Stimulated activated naive B cell treated with anti-CD40 and anti-IgM and Interleukin-4, amounts not matched to agents 10 μg/mL and 1 μg/mL and 100 μg/mL, for 72 hours (primary cell): Measurements from ENCODE around the gene TMEM150A.
"Not testable (repeated sequence)": the region's sequence is repeated elsewhere in the genome, so short reads cannot be mapped to it uniquely, and the experiment has no call there.

Source experiments
- ATAC-seq, 2 donors: fragments of 150-1000 bp; cut with Tn5 transposase; replicated peaks; 2 replicates each; pipeline ENCODE4 v1.10.0; 2021; ENCODE audit warnings: moderate library complexity in 1 of 2
- DNase-seq: peaks from one replicate; pipeline ENCODE4 v3.0.0; 2021
- H3K27ac Mint-ChIP-seq: one replicate; pipeline ENCODE4 v1.8.0; 2022; ENCODE audit warnings: mild to moderate bottlenecking, mixed read lengths
- H3K27me3 Mint-ChIP-seq, 2 donors: one replicate each; pipeline ENCODE4 v1.8.0; 2022; ENCODE audit warnings: mixed read lengths in 2 of 2
- H3K36me3 Mint-ChIP-seq, 2 donors: one replicate each; pipeline ENCODE4 v1.8.0; 2022; ENCODE audit warnings: mixed read lengths in 2 of 2, mild to moderate bottlenecking in 1 of 2
- H3K4me1 Mint-ChIP-seq, 2 donors: one replicate each; pipeline ENCODE4 v1.8.0; 2022; ENCODE audit warnings: mixed read lengths in 2 of 2, mild to moderate bottlenecking in 1 of 2
- H3K4me3 Mint-ChIP-seq, 2 donors: one replicate each; pipeline ENCODE4 v1.8.0; 2022; ENCODE audit warnings: mild to moderate bottlenecking in 2 of 2, mixed read lengths in 2 of 2, moderate library complexity in 1 of 2
- H3K9me3 Mint-ChIP-seq, 2 donors: one replicate each; pipeline ENCODE4 v1.8.0; 2022; ENCODE audit warnings: mixed read lengths in 2 of 2, mild to moderate bottlenecking in 1 of 2

The TMEM150A gene

DNA sequence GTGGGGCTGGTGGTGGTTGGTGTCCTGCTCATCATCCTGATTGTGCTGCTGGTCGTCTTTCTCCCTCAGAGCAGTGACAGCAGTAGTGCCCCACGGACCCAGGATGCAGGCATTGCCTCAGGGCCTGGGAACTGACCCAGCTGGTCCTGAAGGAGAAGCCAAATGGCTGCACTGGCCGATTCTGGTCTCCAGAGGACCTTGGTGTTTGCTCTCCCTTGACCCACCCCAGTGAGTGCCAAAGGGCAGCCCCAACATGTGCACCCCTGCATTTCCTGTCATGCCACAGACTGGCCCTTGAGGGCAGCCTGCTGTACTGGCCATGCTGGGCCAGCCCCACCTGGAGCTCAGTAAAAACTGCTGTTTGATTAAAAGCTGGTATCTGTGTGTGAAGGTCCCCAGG is 9.5 kb downstream of the TMEM150A start:
- peaks cover 32 to 39% of the 10 kb centered on the region in 2 donors for H3K4me1 Mint-ChIP-seq
- no peaks in the 10 kb centered on the region for H3K27me3 Mint-ChIP-seq
- H3K36me3 Mint-ChIP-seq = peaks cover 7 to 9% of the 10 kb centered on the region in 2 donors
- no peak overlapping the region for H3K27ac Mint-ChIP-seq
- no peak overlapping the region for H3K4me3 Mint-ChIP-seq
- ATAC-seq (no peak), DNase-seq (no peak)
- no peaks in the 10 kb centered on the region for H3K9me3 Mint-ChIP-seq

DNA sequence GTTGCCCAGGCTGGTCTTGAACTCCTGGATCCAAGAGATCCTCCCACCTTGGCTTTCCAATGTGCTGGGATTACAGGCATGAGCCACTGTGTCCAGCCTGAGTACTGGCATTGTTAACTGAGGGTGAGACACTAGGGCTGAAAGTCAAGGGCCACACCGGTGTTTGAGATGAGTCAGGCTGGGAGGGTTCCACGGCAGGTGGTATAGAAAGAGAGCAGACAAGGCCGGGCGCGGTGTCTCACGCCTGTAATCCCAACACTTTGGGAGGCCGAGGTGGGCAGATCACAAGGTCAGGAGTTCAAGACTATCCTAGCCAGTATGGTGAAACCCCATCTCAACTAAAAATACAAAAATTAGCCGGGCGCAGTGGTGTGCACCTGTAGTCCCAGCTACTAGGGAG is 10.2 kb downstream of the TMEM150A start:
- H3K36me3 Mint-ChIP-seq, H3K27me3 Mint-ChIP-seq, DNase-seq, H3K4me3 Mint-ChIP-seq, H3K27ac Mint-ChIP-seq, ATAC-seq, H3K9me3 Mint-ChIP-seq: not testable (repeated sequence)
- H3K4me1 Mint-ChIP-seq = peaks cover 37 to 46% of the 10 kb centered on the region in 2 donors

DNA sequence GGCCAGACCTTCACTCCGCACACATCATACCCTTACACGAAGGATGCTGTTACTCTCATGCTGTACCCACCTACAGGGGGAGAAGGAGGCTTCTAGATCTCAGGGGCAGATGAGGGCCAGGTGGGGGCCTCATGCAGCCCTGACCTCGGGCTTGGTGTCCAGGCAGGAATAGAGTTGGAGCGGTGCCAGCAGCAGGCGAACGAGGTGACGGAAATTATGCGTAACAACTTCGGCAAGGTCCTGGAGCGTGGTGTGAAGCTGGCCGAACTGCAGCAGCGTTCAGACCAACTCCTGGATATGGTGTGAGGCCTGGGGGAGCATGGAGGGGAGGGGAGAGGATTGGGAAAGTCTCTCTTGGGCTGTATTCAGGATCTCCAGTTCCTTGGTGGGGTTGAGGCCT is 10.9 kb downstream of the TMEM150A start:
- H3K36me3 Mint-ChIP-seq = peaks cover 3 to 7% of the 10 kb centered on the region in 2 donors
- H3K9me3 Mint-ChIP-seq = no peaks in the 10 kb centered on the region
- H3K27ac Mint-ChIP-seq = peak overlapping the region; percentile 71
- H3K4me1 Mint-ChIP-seq = peaks cover 30 to 41% of the 10 kb centered on the region in 2 donors
- DNase-seq (no peak), ATAC-seq (no peak)
- no peaks in the 10 kb centered on the region for H3K27me3 Mint-ChIP-seq
- H3K4me3 Mint-ChIP-seq = no peak overlapping the region

DNA sequence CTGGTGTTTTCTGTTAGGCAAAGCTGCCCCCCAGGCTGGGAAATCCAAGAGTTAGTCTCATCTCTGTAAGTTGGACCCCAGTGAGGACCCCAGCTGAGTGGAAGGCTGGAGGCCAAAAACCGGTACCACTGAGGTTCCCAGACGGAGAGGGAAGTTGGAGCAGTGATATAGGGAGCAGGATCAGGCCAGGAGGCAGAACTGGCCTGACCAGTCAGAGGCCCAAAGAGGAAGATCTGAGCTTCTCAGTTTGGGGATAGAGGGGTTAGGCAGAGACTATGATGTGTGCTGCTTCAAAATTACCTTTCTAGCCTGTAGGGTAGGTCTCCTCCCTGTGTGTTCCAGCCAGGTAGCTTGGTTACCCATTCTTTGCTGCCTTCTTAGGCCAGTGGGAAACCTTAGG is 11.5 kb downstream of the TMEM150A start:
- Mint-ChIP-seq H3K4me3 (no peak overlapping the region), H3K36me3 (peaks cover 3 to 7% of the 10 kb centered on the region in 2 donors), H3K9me3 (no peaks in the 10 kb centered on the region), H3K27me3 (no peaks in the 10 kb centered on the region), H3K4me1 (peaks cover 27 to 40% of the 10 kb centered on the region in 2 donors), H3K27ac (peak overlapping the region; percentile 37)
- DNase-seq = no peak
- ATAC-seq = no peak

DNA sequence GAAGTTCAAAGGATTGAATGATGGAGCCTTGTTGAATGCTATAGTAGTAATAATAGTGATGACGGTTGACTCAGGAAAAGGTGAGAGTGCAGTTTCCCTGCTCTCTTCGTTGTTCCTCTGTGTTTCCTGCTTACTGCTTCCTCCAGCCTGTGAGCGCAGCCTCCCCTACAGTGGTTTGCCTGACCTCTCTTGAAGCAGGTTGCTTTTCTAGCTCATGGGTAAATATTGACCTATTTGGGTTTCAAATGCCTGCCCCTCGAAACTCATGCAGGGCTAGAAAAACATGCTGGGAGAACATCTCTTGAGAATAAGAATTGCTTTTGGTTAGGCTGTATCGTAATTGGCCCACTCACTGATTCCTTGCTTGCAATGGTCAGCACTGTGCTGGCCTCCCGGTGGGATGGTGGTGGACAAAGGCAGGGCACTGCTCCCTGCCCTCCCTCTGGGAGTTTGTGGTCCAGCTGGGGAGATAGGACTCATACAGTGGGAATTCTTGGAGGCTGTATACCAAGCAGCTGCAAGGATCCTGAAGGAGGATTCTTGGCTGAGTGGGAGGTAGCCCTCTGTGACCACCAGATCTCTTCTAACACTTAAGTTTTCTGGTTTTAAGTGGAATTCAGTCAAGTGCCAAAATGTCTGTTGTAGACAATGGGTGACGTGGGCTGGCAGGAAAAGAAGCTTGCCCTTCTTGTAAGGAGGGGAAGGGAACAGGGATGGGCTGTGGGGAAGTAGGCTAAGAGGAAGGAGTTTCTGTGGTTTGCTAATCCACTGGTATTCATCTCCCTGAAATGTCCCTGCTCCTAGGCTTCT is 12.3 kb downstream of the TMEM150A start:
- H3K9me3 Mint-ChIP-seq = no peaks in the 10 kb centered on the region
- peaks cover 32 to 42% of the 10 kb centered on the region in 2 donors for H3K4me1 Mint-ChIP-seq
- no peaks in the 10 kb centered on the region for H3K27me3 Mint-ChIP-seq
- no peak for ATAC-seq
- no peak overlapping the region for H3K4me3 Mint-ChIP-seq
- H3K36me3 Mint-ChIP-seq = peaks cover 2 to 3% of the 10 kb centered on the region in 2 donors
- H3K27ac Mint-ChIP-seq = no peak overlapping the region
- no peak for DNase-seq

DNA sequence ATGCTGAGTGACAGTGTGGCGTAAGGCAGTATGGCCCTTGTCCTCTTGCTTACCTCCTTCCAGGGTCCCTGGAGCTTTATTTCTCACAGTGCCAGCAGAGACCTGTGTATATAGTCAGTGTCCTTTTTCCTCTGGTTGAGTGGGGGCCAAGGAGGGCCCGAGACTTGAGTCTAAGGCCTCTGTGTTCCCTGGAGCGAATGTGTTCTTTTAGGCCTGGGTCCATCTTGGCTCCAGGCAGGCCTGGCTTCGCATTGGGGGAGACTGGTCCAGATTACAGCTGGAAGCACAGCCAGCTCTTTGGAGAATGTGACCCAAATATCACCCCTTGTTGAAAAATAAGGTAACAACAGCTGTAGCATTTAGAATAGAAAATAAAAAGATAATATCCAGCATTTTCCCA is 13.3 kb downstream of the TMEM150A start:
- H3K4me3 Mint-ChIP-seq = no peak overlapping the region
- H3K27ac Mint-ChIP-seq = no peak overlapping the region
- no peaks in the 10 kb centered on the region for H3K9me3 Mint-ChIP-seq
- DNase-seq (no peak), ATAC-seq (no peak)
- no peaks in the 10 kb centered on the region for H3K27me3 Mint-ChIP-seq
- H3K36me3 Mint-ChIP-seq = peaks cover 3 to 4% of the 10 kb centered on the region in 2 donors
- H3K4me1 Mint-ChIP-seq = peaks cover 32 to 43% of the 10 kb centered on the region in 2 donors

DNA sequence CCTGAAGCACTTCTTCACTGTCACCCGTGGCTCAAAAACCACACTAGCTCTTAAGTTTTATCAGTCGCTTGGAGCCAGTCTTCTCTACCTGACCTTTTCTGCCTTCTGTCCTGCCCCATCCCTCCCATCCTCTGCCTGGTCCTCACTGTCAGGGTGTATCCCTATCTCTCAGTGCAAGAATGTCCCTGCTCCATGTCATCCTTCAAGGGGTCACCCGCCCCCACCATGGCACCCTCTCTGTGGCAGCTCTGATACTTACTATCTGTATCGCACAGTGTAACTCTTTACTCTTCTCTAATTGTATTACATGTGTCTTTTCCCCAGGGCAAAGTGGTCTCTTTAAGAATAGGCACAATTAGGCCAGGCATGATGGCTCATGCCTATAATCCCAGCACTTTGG is 13.9 kb downstream of the TMEM150A start:
- H3K27ac Mint-ChIP-seq = no peak overlapping the region
- no peaks in the 10 kb centered on the region for H3K9me3 Mint-ChIP-seq
- DNase-seq = no peak
- H3K4me3 Mint-ChIP-seq = no peak overlapping the region
- peaks cover 32 to 44% of the 10 kb centered on the region in 2 donors for H3K4me1 Mint-ChIP-seq
- no peak for ATAC-seq
- no peaks in the 10 kb centered on the region for H3K27me3 Mint-ChIP-seq
- peaks cover 3 to 4% of the 10 kb centered on the region in 2 donors for H3K36me3 Mint-ChIP-seq

DNA sequence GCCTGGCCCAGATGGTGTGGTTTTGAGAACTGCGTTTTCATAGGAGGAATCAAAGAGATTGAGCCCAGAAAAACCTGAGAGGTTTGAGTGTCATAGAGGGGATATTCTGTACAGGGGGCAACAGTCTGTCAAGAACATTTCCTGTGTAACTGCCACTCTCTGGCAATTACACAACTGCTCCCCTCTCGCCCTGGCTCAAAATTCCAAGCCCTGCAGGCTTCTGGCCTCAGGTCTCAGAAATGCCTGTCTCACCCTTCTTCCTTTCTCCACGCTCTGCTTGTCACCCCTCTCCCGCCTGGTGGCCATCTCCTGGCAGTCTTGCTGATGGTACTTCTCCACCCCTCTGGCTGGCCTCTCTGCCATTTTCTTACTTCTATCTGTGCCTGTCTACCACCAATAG is 14.3 kb downstream of the TMEM150A start:
- peaks cover 34 to 48% of the 10 kb centered on the region in 2 donors for H3K4me1 Mint-ChIP-seq
- ATAC-seq (no peak), DNase-seq (no peak)
- peaks cover 4 to 8% of the 10 kb centered on the region in 2 donors for H3K36me3 Mint-ChIP-seq
- no peaks in the 10 kb centered on the region for H3K9me3 Mint-ChIP-seq
- H3K27me3 Mint-ChIP-seq = no peaks in the 10 kb centered on the region
- no peak overlapping the region for H3K27ac Mint-ChIP-seq
- no peak overlapping the region for H3K4me3 Mint-ChIP-seq

DNA sequence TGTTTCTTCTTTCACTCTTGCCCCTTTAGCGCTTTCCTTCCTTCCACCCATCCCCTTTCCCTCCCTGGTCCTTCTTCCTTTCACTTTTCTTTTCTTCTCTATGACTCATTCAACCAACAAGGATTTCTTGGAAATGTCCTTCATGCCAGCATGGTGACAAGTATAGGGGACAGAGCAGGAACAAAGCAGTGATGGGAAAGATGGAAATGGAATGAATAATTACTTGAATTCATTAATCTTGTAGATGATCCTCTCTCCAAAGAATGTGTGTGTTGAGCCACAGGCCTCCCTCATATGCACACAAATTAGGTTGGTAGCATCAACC is 16.8 kb downstream of the TMEM150A start:
- no peaks in the 10 kb centered on the region for H3K9me3 Mint-ChIP-seq
- DNase-seq (no peak), ATAC-seq (no peak)
- H3K4me1 Mint-ChIP-seq = peaks cover 42 to 66% of the 10 kb centered on the region in 2 donors
- H3K36me3 Mint-ChIP-seq = peaks cover 16 to 26% of the 10 kb centered on the region in 2 donors
- peak overlapping the region; percentile 85 for H3K27ac Mint-ChIP-seq
- no peaks in the 10 kb centered on the region for H3K27me3 Mint-ChIP-seq
- peak overlapping the region; percentile 85 for H3K4me3 Mint-ChIP-seq

DNA sequence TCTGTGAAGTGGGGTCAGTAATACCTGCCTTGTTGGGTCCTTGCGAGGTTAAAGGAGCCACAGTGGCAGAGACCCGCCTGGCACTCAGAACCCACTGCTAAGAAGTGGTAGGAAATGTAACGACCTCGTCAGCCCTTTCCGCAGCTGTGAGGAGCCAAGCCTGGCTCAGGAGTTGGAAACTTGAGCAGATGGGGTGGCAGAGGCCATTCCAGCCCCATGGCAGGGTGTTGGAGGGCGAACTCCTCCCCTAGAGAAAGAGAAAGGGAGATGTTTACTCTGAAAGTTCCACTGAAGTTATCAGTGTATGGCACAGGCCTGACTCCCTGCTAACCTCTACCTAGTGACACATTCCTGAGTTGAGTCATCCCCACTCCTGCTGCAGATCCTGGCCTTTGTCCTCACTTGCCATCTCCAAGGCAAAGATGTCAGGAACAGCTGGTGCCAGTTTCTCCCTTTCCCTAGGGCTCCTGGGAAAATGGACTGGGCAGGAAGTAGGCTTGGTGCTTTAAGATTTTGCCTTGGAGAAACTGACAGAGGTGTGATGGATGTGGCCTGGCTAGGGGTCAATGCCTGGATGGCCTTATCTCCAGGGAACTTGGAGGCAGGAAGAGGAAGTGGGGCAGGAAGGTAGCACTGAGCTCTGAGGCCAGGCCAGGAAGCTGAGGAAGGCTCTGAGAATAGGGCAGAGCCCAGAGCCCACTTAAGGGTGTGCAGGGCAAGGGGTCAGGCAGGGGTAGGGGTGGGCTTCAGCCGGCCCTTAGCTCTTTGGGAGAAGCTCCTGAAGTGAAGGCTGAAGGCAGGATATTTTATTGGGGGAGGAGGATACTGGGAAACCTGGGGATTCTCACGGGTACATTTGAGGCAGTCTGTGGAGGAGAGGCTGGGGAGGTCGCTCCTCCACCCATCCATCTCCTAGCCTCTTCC is 17.4 kb downstream of the TMEM150A start:
- DNase-seq = no peak
- peaks cover 19 to 30% of the 10 kb centered on the region in 2 donors for H3K36me3 Mint-ChIP-seq
- peak overlapping the region; percentile 85 for H3K27ac Mint-ChIP-seq
- H3K9me3 Mint-ChIP-seq = no peaks in the 10 kb centered on the region
- peak overlapping the region; percentile 85 for H3K4me3 Mint-ChIP-seq
- peak; percentile 74 to 76 for ATAC-seq
- H3K4me1 Mint-ChIP-seq = peaks cover 42 to 69% of the 10 kb centered on the region in 2 donors
- no peaks in the 10 kb centered on the region for H3K27me3 Mint-ChIP-seq

DNA sequence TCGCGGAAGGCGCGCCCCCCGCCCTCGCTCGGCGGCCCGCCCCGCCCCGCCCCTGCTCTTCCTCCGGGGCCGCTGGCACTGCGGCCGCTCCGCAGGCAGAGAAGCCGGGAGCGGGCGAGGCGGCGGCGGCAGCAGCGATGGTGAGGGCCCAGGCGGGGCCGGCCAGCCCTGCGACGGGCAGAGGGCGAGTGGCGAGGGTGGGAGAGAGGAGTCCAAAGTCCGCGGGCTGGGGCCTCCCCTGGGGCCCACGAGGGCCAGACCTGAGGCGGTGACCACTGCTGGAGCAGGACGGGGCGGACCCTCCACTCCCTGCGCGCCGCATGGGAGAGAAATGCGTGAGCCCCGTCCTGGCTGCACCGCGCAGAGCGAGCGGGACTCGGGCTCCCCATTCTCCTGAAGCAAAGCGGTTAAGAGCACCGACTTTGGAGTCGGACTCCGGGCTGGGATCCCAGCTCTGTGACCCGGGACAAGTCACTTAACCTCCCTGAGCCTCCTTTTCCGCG is 18.1 kb downstream of the TMEM150A start, which contains the start of gene VAMP5:
Gene VAMP5, plus strand, starts transcription at position 78 of the 503 bp plus-strand sequence. Its CDS starts 60 bp downstream, at position 138.
- H3K4me3 Mint-ChIP-seq = peak within 1 kb of the TSS; percentile 85
- H3K9me3 Mint-ChIP-seq = no peaks in the 10 kb centered on the region
- H3K27ac Mint-ChIP-seq = peak within 1 kb of the TSS; percentile 85
- no peak for DNase-seq
- peak; percentile 51 to 56 for ATAC-seq
- peaks cover 19 to 34% of the 10 kb centered on the region in 2 donors for H3K36me3 Mint-ChIP-seq
- no peaks in the 10 kb centered on the region for H3K27me3 Mint-ChIP-seq
- peaks cover 45 to 77% of the 10 kb centered on the region in 2 donors for H3K4me1 Mint-ChIP-seq

DNA sequence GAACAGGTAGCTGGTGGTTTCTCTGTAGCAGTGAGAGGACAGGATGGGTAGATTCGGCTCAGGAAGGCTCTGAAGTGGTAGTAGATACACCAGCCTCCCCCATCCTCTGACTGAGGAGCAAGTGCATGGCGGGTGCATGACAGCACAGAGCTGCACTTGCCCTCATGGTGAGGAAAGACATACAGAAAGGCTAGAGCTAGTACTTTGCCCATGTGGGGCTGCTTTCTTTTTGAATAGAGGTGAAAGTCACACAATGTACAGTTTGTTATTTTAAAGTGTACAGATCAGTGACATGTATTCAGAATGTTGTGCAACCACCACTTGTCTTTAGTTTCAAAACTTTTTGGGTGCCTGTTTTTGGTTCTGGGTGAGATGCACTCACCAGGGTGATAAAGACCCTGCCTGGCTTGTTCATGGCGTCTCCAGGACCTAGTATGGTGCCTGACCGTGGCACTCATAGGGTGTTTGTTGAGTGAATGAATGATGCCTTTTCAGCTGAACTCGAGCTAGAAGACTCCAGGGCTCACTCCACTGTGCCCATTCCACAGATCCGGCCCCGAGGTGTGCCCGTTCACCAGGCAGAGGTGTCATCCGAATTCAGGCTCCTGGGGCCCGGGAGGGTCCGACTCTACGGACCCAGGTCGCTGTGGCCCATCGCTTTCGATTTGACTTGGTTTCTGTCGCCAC is 18.7 kb downstream of the TMEM150A start:
- Mint-ChIP-seq H3K4me3 (peak overlapping the region; percentile 85), H3K9me3 (no peaks in the 10 kb centered on the region), H3K27me3 (no peaks in the 10 kb centered on the region), H3K36me3 (peaks cover 21 to 40% of the 10 kb centered on the region in 2 donors), H3K27ac (peak overlapping the region; percentile 62), H3K4me1 (peaks cover 48 to 79% of the 10 kb centered on the region in 2 donors)
- ATAC-seq = peak in 1 of 2 donors; percentile 1
- DNase-seq = no peak

DNA sequence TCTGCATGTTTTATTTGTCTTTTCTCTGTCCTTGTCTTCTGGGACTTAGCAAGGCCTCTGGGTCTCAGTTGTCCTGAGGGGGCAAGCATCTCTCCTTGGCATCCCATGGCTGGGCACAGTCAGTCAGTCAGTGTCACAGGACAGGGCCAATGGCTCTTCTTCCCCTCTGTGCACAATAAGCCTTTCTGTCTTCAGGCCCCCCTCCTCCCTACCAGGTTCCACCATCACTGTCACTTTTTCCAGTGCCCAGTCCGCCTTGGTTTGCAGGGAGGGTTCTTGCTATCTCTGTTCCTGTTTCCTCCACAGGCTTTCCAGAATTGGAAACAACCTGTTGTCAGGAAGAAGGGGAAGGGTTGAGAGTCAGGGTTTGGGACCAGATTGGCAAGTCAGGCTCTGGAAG is 20.0 kb downstream of the TMEM150A start:
- Mint-ChIP-seq H3K9me3 (no peaks in the 10 kb centered on the region), H3K4me1 (peaks cover 44 to 79% of the 10 kb centered on the region in 2 donors), H3K36me3 (peaks cover 24 to 42% of the 10 kb centered on the region in 2 donors), H3K27ac (peak overlapping the region; percentile 45), H3K4me3 (no peak overlapping the region), H3K27me3 (no peaks in the 10 kb centered on the region)
- DNase-seq (no peak), ATAC-seq (no peak)

DNA sequence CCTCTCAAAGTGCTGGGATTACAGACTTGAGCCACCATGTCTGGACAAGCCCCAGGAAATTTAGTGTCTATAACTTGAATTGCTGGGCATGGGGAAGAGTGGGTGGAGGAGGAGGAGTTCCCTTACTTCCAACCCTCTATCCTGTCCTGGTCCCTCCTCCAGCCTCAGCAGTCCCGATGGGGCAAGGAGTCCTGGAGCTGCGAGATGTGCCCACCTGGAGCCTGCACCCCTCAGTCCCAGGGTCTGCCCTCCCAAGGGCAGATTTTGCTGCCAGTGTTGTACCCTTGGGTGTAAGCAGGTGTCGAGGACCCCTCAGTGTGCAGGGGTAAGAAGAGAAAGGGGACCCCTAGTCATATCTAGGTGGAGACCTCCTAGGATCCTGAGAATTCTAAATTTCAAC is 22.3 kb downstream of the TMEM150A start:
- H3K9me3 Mint-ChIP-seq = no peaks in the 10 kb centered on the region
- peaks cover 24 to 40% of the 10 kb centered on the region in 2 donors for H3K36me3 Mint-ChIP-seq
- ATAC-seq = no peak
- H3K4me1 Mint-ChIP-seq = peaks cover 39 to 68% of the 10 kb centered on the region in 2 donors
- no peaks in the 10 kb centered on the region for H3K27me3 Mint-ChIP-seq
- DNase-seq = no peak
- no peak overlapping the region for H3K27ac Mint-ChIP-seq
- H3K4me3 Mint-ChIP-seq = peak overlapping the region; percentile 8 to 29
